GM21390 (cell line): ENCODE data around the gene GRHL3.

Experiments used
- ATAC-seq: cut with Tn5 transposase; IDR thresholded peaks from one replicate; pipeline ENCODE4 v1.9.1; 2021; ENCODE audit not compliant: unreplicated experiment

The GRHL3 gene

GRCh38 chr1:24317081-24317480 is 2.1 kb upstream of the GRHL3 start:
- no peak for ATAC-seq

DNA sequence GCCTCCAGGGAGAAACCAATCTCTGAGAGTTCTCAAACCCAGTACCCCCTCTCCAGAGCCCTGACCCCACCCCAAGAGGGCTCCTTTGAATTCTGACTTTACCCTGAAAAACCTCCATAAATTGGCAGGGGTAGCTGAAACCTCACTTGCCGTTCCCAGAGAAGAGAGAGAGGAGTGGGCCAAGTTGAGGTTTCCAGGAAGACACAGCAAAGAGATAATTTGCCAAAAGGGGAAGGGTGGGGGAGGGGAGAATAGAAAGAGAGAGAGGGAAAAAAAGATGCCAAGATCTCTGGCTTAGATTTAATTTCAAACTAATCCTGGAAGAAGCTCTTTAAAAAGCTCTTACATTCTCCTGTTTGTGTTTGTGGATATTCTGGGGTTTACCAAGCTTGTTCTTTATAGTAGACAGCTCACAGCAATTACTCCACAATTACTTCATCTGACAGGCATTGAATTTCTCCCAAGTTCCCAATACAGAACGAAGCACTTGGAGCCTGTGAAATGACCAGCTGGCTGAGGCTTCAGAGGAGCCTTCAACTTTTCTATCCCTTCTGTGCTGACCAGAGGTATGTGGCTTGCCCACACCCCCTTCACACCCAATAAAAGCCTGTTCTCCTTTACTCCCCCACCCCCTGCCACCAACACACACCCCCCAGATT is 1.1 kb upstream of the GRHL3 start:
- ATAC-seq = no peak

DNA sequence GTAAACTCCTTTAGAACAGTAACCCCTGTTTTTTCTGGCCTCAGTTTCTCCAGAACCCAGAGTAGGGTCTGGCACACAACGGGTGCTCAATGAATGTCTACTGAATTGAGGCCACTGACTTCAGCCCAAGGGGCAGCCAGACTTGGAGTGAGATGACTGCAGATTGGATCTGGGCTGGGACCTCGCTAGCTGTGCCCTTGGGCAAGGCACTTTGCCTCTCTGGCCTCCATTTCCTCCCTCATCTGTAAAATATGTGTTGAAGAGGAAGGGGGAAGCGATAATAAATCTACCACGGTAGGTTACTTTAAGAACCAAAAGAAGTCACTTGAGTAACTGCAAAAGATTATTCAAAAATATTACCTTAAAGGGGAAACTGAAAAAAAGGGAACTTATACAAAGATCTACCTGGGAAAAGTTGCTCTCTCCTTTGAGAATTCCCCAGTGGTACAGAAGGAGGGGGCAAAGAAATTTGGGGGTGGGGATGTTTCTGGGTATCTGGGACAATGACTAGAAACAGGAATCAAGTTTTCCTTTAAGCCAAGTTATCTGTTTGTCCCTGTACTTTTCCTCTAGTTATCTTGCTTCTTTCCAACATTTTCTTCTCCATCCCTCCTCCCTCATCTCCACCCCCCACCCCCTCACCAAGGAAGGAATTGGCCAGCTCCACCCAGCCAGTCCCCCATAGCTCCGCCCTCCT is 394 bp upstream of the GRHL3 start:
- no peak for ATAC-seq

GRCh38 chr1:24319962-24320361 is 805 bp downstream of the GRHL3 start:
- no peak for ATAC-seq

- ATAC-seq = no peak
Observed at GRCh38 chr1:24321126-24321525, 2.0 kb downstream of the GRHL3 start.

DNA sequence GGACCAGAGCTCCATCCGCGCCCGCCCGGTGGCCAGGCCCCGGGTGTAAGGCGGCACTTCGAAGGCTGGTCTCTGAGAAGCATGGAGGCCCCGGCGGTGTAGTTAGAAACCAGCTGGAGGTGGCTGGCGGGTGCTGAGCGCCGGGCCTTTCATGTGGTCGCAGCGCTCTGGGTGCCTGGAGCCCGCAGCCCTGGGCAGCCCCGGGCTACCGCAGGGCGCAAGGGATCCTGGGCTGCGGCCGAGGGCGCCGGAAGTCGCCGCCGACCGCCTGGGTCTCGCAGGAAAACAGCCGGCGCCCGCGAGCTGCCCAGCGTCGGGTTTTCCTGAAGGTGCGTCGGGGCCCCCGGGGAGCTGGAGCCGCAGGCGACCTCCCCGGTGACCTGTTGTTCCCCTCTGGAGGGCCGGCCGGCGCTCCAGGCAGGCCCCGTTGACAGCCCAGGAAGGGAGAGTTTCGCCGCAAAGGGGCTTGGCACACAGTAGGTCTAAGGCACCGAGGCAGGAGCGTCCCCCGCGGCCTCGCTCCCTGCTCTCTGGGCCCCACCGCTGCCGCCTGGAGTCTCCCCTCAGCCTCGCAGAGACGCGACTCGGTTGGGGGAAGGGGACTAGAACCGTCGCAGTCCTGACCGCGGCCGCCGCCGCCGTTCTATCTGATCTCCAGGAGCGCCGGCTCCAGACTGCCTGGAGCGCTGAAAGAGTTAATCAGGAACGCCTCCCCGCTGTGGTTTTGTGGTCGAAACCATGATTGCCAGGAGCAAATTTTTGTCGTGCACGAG is 2.7 kb downstream of the GRHL3 start:
- peak; percentile 63 for ATAC-seq

DNA sequence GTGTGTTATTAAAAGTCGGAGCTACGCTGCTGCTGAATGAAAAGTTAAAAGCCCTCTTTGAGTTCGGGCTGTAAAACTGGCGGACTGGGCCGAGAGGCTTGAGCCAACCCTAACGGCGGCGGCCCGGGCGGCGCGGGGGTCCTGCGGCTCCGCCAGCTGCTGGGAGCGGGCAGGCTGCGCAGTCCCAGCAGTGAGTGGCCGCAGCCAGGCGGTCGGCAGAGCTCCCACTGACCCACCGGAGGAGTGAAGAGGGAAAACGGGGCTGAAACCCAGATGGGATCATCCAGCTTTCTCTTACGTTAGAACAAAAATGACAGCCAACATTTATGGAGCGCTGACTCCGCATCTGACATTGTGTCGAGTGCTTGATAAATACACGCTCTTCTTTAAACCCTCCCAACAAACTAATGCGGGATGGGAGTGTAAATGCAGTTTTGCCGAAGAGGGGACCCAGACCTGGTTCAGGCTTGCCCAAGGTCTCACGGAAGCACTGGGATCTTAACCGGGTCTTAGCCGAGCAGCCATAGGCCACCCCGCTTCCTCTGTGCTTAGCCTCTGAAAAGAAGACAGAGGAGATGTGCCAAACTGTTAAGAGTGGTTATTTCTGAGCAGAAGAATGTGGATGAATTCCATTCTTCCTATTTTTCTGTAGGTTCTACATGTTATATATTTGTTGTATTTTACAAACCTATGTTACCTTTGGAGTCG is 3.5 kb downstream of the GRHL3 start:
- ATAC-seq = no peak

GRCh38 chr1:24323281-24323680 is 4.1 kb downstream of the GRHL3 start:
- ATAC-seq = no peak

- no peak for ATAC-seq
Observed at GRCh38 chr1:24324903-24325302, 5.7 kb downstream of the GRHL3 start.

DNA sequence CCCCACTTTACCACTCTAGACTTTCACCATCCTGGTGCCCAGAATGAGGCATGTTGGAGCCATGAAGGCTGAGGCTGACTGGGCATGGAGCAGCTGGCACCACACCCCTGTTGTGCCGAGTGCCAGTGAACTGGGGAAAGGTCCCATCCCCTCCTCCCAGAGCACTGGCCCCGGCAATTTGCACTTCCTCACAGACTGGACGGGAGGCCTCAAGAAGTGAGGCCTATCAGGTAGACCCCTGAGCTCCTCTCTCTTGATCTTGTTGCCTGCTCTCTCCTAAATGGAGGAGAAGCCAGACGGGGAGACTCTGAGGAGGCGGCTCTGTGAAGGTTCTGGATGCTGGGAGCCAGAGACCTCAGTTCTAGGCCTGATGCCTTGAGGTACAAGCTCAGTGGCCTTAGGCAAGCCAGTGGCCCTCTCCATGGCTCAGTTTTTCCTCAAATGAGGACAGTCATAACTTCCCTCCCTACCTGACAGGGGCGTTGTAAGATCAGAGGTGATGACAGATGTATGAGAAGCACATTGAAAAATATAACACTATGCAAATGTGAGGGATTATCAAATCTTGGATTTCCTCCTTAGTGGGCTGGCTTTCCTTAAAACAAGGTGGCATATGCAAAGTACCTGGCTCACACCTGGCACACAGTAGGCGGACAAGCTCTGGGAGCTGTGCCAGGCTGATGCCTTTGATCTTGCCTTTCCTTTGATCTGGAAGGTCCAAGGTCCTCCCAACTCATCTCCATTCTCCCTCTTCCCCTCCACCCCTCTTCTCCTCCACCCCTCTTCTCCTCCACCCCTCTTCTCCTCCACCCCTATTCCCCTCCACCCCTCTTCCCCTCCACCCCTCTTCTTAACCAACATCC is 6.7 kb downstream of the GRHL3 start:
- no peak for ATAC-seq

- ATAC-seq = no peak
Observed at GRCh38 chr1:24327486-24327885, 8.3 kb downstream of the GRHL3 start.

- ATAC-seq = no peak
Observed at GRCh38 chr1:24327891-24328290, 8.7 kb downstream of the GRHL3 start.

DNA sequence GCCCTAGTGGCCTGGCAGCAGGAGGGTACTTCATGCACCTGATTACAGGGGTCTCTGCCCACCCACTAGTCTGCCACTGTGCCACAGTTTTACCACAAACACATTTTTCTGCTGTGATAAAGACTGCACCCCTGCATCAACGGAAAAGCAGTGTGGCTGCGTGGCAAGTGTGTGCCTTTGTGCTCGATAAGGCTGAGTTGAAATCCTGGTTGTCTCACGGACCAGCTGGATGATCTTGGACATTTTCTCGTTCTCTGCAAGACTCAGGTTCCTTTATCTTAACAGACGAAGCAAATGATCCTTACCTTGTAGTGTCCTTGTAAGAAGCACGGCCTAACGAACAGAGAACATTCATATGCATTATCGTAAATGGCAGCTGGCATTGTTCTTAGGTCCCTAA is 10.2 kb downstream of the GRHL3 start:
- ATAC-seq = no peak

GRCh38 chr1:24329797-24330543 is 10.8 kb downstream of the GRHL3 start:
- no peak for ATAC-seq

DNA sequence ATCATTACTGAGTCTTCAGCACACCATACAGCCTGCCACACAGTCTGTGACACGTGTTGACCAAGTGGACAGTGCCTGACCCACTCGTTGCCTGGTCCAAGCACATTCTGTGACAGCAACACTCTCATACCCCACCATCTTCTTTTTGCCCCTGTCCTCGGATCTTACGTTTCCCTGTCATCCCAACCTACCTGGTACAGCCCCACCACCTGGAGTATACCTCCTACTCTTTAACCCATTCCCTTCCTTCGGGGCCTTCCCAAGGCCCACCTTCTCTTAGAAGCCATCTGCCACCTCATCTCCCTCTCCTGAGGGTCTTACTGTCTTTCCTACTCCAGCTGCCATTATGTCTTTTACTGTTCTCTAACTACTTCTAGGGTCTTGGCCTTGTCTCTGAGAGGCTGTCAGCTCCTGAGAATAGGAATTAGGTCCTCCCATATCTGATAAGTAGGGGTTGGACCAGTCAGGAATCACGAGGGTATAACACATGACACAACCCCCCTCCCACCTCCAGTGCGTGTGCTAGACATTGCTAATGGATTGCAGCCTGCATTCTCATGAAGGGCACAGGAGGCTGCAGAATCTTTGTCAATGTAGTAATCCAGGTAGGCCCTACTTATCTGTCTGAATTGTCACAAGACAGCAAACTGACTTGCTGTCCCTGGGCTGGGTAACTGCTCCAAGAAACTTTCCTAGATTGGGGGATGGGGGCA is 13.0 kb downstream of the GRHL3 start:
- no peak for ATAC-seq

- no peak for ATAC-seq
Observed at GRCh38 chr1:24336075-24336474, 16.9 kb downstream of the GRHL3 start.

- ATAC-seq = no peak
Observed at GRCh38 chr1:24337455-24337854, 18.3 kb downstream of the GRHL3 start.

GRCh38 chr1:24338447-24338846 is 19.3 kb downstream of the GRHL3 start:
- ATAC-seq = no peak

GRCh38 chr1:24339996-24340395 is 20.8 kb downstream of the GRHL3 start:
- no peak for ATAC-seq
